ENCODE measurements around the gene PTPRD. TPM values are rescaled to one million over a fixed set of nuclear protein-coding genes. Genes with fewer than 3 reads are reported as not detected.
"Not testable (repeated sequence)": the region's sequence is repeated elsewhere in the genome, so short reads cannot be mapped to it uniquely, and the experiment has no call there.

The PTPRD gene
- total RNA-seq, 2 experiments from 2014 or later: not detected

DNA sequence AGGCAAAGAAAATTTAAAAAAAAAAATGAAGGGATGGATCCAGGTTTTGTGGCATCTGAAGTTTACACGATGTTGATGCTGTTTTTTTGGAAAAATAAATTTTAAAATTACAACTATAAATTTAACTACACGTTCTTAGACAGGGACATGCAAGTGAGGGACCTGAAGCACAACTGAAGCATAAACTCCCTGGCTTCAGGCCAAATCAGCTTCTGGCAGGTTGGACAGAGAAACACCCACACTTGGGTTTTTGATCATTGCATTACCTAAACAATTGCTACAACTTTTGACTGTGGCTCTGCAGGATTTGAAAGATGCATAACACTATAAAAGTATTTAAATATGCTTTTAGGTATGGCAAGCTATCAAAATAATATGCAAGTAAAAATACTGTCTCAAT lies 1494.9 kb downstream of the PTPRD start:
- H3K27me3 Mint-ChIP-seq (ENCODE audit: low read depth): no peaks in the 10 kb centered on the region
- CTCF ChIA-PET: no interaction called here
- intact Hi-C loops (cut with micrococcal nuclease): no loop called here
- no peak overlapping the region for H3K27ac Mint-ChIP-seq
- H3K9me3 Mint-ChIP-seq: no peaks in the 10 kb centered on the region
- no peak overlapping the region for H3K4me3 Mint-ChIP-seq
- no peaks in the 10 kb centered on the region for H3K36me3 Mint-ChIP-seq (ENCODE audit: low read depth)
- no peak for DNase-seq
- H3K4me1 Mint-ChIP-seq (ENCODE audit: low read depth): no peaks in the 10 kb centered on the region

DNA sequence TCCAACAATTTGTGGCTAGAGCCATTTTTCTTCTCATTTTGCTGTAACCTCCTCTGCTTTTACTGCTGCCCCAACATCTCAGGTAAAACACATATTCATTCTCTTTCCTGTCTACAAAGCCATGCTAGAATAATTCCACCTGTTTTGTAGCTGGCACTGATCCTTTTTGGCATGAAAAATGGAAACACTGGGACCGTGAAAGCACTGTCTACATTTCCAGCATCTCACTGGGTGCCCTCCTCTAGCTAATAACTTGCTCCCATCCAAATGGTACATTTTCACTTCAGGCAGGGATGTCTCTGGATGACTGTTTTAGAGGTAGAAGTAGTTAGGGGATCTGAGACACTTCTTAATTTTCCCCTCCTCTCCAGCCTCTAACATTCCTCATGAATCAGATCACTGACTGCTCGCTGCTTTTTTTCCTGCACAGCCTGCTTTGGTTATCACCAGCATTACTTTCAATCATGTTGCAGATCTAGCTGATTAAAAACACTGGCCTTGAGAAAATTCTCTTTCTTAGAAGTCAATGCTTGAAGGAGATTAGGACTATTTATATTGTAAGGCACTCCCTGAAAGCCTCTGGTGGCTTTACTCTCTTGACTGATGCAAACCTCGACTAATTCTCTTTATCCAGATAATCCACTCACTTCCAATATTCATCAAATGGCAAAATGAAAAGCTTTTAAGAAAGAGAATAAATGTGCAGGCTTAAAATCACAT lies 1500.6 kb downstream of the PTPRD start:
- Mint-ChIP-seq H3K4me3 (no peak overlapping the region), H3K27me3 (ENCODE audit: low read depth) (no peaks in the 10 kb centered on the region), H3K9me3 (peaks cover 2% of the 10 kb centered on the region), H3K36me3 (ENCODE audit: low read depth) (no peaks in the 10 kb centered on the region), H3K4me1 (ENCODE audit: low read depth) (no peaks in the 10 kb centered on the region), H3K27ac (no peak overlapping the region)
- intact Hi-C loops (cut with micrococcal nuclease): no loop called here
- no peak for DNase-seq
- CTCF ChIA-PET: no interaction called here

GRCh38 chr9:9108641-9109040 lies 1504.2 kb downstream of the PTPRD start:
- CTCF ChIA-PET: no interaction called here
- Mint-ChIP-seq H3K36me3 (ENCODE audit: low read depth) (no peaks in the 10 kb centered on the region), H3K4me1 (ENCODE audit: low read depth) (no peaks in the 10 kb centered on the region), H3K27me3 (ENCODE audit: low read depth) (no peaks in the 10 kb centered on the region), H3K9me3 (peaks cover 2% of the 10 kb centered on the region), H3K27ac (no peak overlapping the region), H3K4me3 (no peak overlapping the region)
- no peak for DNase-seq
- intact Hi-C loops (cut with micrococcal nuclease): no loop called here

- no peaks in the 10 kb centered on the region for H3K9me3 Mint-ChIP-seq
- H3K27me3 Mint-ChIP-seq (ENCODE audit: low read depth): no peaks in the 10 kb centered on the region
Measured at GRCh38 chr9:9102295-9102694, 1510.5 kb downstream of the PTPRD start.

DNA sequence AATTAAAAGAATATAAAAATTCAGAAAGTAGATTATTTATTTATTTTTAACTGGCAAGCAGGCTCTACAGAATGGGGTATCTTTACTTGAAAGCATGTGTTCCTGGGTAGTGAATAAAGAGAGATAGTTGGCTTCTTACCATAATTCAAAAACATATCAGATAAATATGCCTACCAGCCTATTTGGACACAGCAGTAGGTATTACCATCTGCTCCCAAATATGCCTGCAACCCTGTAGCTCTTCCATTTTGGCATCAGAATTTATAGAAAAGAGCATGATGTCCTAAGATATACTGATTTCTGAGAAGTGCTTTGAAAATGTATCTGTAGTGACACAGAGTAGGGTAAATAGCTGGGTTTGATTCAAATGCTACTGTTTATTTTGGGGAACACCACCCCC lies 1512.7 kb downstream of the PTPRD start:
- Mint-ChIP-seq H3K27ac (no peak overlapping the region), H3K27me3 (ENCODE audit: low read depth) (no peaks in the 10 kb centered on the region), H3K4me1 (ENCODE audit: low read depth) (no peaks in the 10 kb centered on the region), H3K9me3 (peaks cover 4% of the 10 kb centered on the region), H3K36me3 (ENCODE audit: low read depth) (no peaks in the 10 kb centered on the region), H3K4me3 (no peak overlapping the region)
- CTCF ChIA-PET: no interaction called here
- DNase-seq: no peak
- intact Hi-C loops (cut with micrococcal nuclease): no loop called here

More at GRCh38 chr9:9102295-9102694, 1510.5 kb downstream of the PTPRD start:
- Mint-ChIP-seq H3K4me1 (ENCODE audit: low read depth) (no peaks in the 10 kb centered on the region), H3K36me3 (ENCODE audit: low read depth) (no peaks in the 10 kb centered on the region), H3K27ac (no peak overlapping the region), H3K4me3 (no peak overlapping the region)
- intact Hi-C loops (cut with micrococcal nuclease): no loop called here
- DNase-seq: no peak
- CTCF ChIA-PET: no interaction called here

- DNase-seq: no peak
- Mint-ChIP-seq H3K36me3 (ENCODE audit: low read depth) (no peaks in the 10 kb centered on the region), H3K4me1 (ENCODE audit: low read depth) (no peaks in the 10 kb centered on the region), H3K27ac (no peak overlapping the region), H3K4me3 (no peak overlapping the region), H3K27me3 (ENCODE audit: low read depth) (no peaks in the 10 kb centered on the region), H3K9me3 (peaks cover 4% of the 10 kb centered on the region)
- intact Hi-C loops (cut with micrococcal nuclease): no loop called here
- CTCF ChIA-PET: no interaction called here
Measured at GRCh38 chr9:9099646-9100045, 1513.2 kb downstream of the PTPRD start.

- DNase-seq; H3K27me3 Mint-ChIP-seq (ENCODE audit: low read depth); intact Hi-C loops (cut with micrococcal nuclease); H3K4me3 Mint-ChIP-seq; H3K27ac Mint-ChIP-seq; H3K36me3 Mint-ChIP-seq (ENCODE audit: low read depth); H3K9me3 Mint-ChIP-seq; H3K4me1 Mint-ChIP-seq (ENCODE audit: low read depth): not testable (repeated sequence)
- CTCF ChIA-PET: interaction anchor here (0.5 kb wide), 1 partner anchor 460 kb away, joined by 3 read pairs; no protein-coding TSS in a partner anchor
Measured at GRCh38 chr9:9097254-9097653, 1515.5 kb downstream of the PTPRD start.

DNA sequence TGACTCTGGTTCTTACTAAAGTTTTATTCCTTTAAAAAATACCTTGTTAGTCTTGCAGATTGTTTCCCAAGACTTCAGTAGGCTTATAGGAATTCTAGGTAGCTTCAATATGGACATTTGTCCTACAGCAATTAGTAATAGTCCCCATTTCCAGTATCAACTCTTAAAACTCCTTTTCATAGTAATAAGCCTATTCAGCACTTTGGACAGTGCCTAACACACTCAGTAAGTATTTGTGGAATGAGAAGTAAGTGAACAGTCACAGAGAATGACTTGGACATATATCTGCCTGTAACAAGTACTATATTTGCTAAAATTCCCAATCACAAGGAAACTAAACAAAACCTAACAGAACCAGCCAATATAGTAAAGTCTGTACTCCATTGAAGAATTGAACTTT lies 1521.4 kb downstream of the PTPRD start:
- Mint-ChIP-seq H3K9me3 (peaks cover 4% of the 10 kb centered on the region), H3K27me3 (ENCODE audit: low read depth) (no peaks in the 10 kb centered on the region), H3K36me3 (ENCODE audit: low read depth) (no peaks in the 10 kb centered on the region), H3K27ac (no peak overlapping the region), H3K4me3 (no peak overlapping the region), H3K4me1 (ENCODE audit: low read depth) (no peaks in the 10 kb centered on the region)
- DNase-seq: no peak
- CTCF ChIA-PET: no interaction called here
- intact Hi-C loops (cut with micrococcal nuclease): no loop called here

DNA sequence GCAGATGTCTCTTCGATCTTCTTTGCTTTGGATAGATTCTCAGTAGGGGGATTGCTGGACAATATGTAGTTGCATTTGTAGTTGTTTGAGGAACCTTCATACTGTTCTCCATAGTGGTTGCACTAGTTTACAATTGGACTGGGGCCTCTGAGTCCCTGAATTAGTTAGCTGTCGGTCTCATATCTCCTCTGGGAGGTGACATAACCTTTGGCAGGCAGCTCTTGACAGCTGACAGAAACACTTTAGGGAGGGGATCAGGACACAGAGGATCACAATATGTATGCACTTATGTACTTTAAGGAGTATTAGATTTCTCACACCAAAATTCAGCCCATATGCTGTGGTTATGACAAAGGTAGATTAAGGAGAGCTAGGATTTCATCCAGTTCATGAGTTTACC lies 1533.3 kb downstream of the PTPRD start:
- no peaks in the 10 kb centered on the region for H3K4me1 Mint-ChIP-seq (ENCODE audit: low read depth)
- no peak for DNase-seq
- H3K4me3 Mint-ChIP-seq: no peak overlapping the region
- CTCF ChIA-PET: no interaction called here
- H3K27me3 Mint-ChIP-seq (ENCODE audit: low read depth): no peaks in the 10 kb centered on the region
- no peaks in the 10 kb centered on the region for H3K36me3 Mint-ChIP-seq (ENCODE audit: low read depth)
- intact Hi-C loops (cut with micrococcal nuclease): no loop called here
- no peak overlapping the region for H3K27ac Mint-ChIP-seq
- H3K9me3 Mint-ChIP-seq: peaks cover 14% of the 10 kb centered on the region

DNA sequence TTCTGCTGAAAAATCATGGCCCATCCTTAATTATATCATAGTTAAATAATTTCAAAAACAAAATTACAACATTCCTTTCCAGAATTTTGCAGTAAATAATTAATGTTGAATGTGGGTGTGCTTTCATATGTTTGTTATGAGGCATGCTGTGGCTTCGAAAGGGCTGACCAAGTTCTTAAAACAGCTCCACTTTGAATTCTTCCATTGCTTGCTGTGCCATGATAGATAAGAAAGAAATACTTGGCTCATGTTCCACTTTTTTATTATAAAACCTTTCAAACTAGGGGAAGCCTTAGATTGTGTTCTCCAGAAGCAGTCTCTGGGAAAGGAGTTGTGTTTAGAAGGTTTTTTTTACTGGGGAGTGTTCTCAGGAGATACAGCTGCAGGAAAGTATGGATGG lies 1534.5 kb downstream of the PTPRD start:
- CTCF ChIA-PET: no interaction called here
- Mint-ChIP-seq H3K4me1 (ENCODE audit: low read depth) (no peaks in the 10 kb centered on the region), H3K27ac (no peak overlapping the region), H3K36me3 (ENCODE audit: low read depth) (no peaks in the 10 kb centered on the region), H3K9me3 (peaks cover 10% of the 10 kb centered on the region), H3K27me3 (ENCODE audit: low read depth) (no peaks in the 10 kb centered on the region), H3K4me3 (no peak overlapping the region)
- intact Hi-C loops (cut with micrococcal nuclease): no loop called here
- DNase-seq: no peak

GRCh38 chr9:9061627-9062026 lies 1551.2 kb downstream of the PTPRD start:
- Mint-ChIP-seq H3K4me3 (no peak overlapping the region), H3K9me3 (no peaks in the 10 kb centered on the region), H3K4me1 (ENCODE audit: low read depth) (no peaks in the 10 kb centered on the region), H3K27ac (no peak overlapping the region), H3K27me3 (ENCODE audit: low read depth) (no peaks in the 10 kb centered on the region), H3K36me3 (ENCODE audit: low read depth) (no peaks in the 10 kb centered on the region)
- intact Hi-C loops (cut with micrococcal nuclease): no loop called here
- no peak for DNase-seq
- CTCF ChIA-PET: no interaction called here

- H3K4me3 Mint-ChIP-seq: no peak overlapping the region
- intact Hi-C loops (cut with micrococcal nuclease): no loop called here
- CTCF ChIA-PET: no interaction called here
- H3K4me1 Mint-ChIP-seq (ENCODE audit: low read depth): no peaks in the 10 kb centered on the region
- no peak overlapping the region for H3K27ac Mint-ChIP-seq
- no peaks in the 10 kb centered on the region for H3K36me3 Mint-ChIP-seq (ENCODE audit: low read depth)
- no peaks in the 10 kb centered on the region for H3K9me3 Mint-ChIP-seq
- H3K27me3 Mint-ChIP-seq (ENCODE audit: low read depth): no peaks in the 10 kb centered on the region
- DNase-seq: no peak
Measured at GRCh38 chr9:9054354-9054992, 1558.3 kb downstream of the PTPRD start.

DNA sequence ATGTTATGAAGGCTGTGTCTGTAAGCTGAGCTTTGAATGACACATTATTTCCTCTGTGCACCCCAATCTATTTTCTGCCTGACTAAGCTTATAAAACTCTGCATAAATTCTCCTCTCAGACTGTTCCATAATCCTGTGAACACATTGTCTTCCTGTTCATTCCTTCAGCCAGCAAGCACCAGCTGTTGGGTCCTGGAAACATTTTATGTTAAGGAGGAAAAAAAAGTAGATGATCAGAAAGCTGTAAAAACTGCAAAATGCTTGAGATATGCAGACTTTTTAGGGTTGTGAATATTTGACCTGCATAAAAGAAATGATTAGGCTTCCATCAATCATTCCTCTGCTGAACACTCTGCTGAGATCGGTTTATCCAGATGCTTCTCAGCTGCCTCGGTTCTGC lies 1567.2 kb downstream of the PTPRD start:
- Mint-ChIP-seq H3K27ac (no peak overlapping the region), H3K36me3 (ENCODE audit: low read depth) (no peaks in the 10 kb centered on the region), H3K4me1 (ENCODE audit: low read depth) (no peaks in the 10 kb centered on the region), H3K9me3 (no peaks in the 10 kb centered on the region), H3K27me3 (ENCODE audit: low read depth) (no peaks in the 10 kb centered on the region), H3K4me3 (no peak overlapping the region)
- intact Hi-C loops (cut with micrococcal nuclease): no loop called here
- no peak for DNase-seq
- CTCF ChIA-PET: no interaction called here

Measured in activated naive CD4-positive, alpha-beta T cell treated with anti-CD3 and anti-CD28 coated beads for 36 hours (primary cell).